HepG2 (cell line): ENCODE results near the gene FASTKD2. TPM values are rescaled to one million over a fixed set of nuclear protein-coding genes. Genes with fewer than 3 reads are reported as not detected.

Source experiments
- BRD4 ChIP-seq: sonication (generic); formaldehyde crosslinking; IDR thresholded peaks from 2 replicates; pipeline ENCODE4 v1.4.0; 2020; ENCODE audit warnings: missing genetic modification reagents
- CREB1 ChIP-seq, 2 experiments: fragments of 450-650 bp in 1 of 2; IDR thresholded peaks; 2 replicates each; pipeline ENCODE4 v1.6.1; 2016 to 2017; ENCODE audit warnings: control low read depth in 1 of 2, mild to moderate bottlenecking in 1 of 2, missing compliant biosample characterization in 1 of 2, missing genetic modification characterization in 1 of 2
- DMAP1 ChIP-seq: IDR thresholded peaks from 2 replicates; pipeline ENCODE4 v1.6.1; 2016
- ETV6 ChIP-seq: sonication (generic); formaldehyde crosslinking; conservative IDR thresholded peaks from 2 replicates; pipeline ENCODE4 v1.4.0; 2020; ENCODE audit warnings: missing genetic modification reagents
- FOXA3 ChIP-seq: IDR thresholded peaks from 2 replicates; pipeline ENCODE4 v1.6.1; 2016; ENCODE audit warnings: missing genetic modification reagents, missing compliant biosample characterization
- JUN ChIP-seq: sonication (generic); formaldehyde crosslinking; IDR thresholded peaks from 2 replicates; pipeline ENCODE4 v1.4.0; 2020; ENCODE audit warnings: mild to moderate bottlenecking, missing genetic modification reagents
- LRRFIP1 ChIP-seq: sonication (generic); formaldehyde crosslinking; conservative IDR thresholded peaks from 2 replicates; pipeline ENCODE4 v1.4.0; 2020; ENCODE audit warnings: missing genetic modification reagents
- MEIS2 ChIP-seq: sonication (generic); formaldehyde crosslinking; IDR thresholded peaks from 2 replicates; pipeline ENCODE4 v1.9.0; 2021; ENCODE audit warnings: mild to moderate bottlenecking, missing genetic modification reagents
- MLX ChIP-seq: IDR thresholded peaks from 2 replicates; pipeline ENCODE4 v1.6.1; 2016
- SIN3B ChIP-seq: fragments of 150-350 bp; IDR thresholded peaks from 2 replicates; pipeline ENCODE4 v1.6.1; 2014; ENCODE audit warnings: low read length
- TCF12 ChIP-seq, 2 experiments: fragments of 450-650 bp in 1 of 2; sonication (generic) in 1 of 2; formaldehyde crosslinking in 1 of 2; IDR thresholded peaks; 2 replicates each; pipeline versions ENCODE4 v1.6.1 to v1.8.0; 2017 to 2022; ENCODE audit warnings: antibody characterized with exemption in 1 of 2, mild to moderate bottlenecking in 1 of 2, missing genetic modification reagents in 1 of 2, moderate library complexity in 1 of 2
- TEF ChIP-seq: sonication (generic); formaldehyde crosslinking; IDR thresholded peaks from 2 replicates; pipeline ENCODE4 v1.5.0; 2020; ENCODE audit warnings: missing genetic modification reagents
- ZBTB3 ChIP-seq: sonication (generic); formaldehyde crosslinking; IDR thresholded peaks from 2 replicates; pipeline ENCODE4 v1.4.0; 2020; ENCODE audit warnings: low read depth, mild to moderate bottlenecking, moderate library complexity, missing genetic modification reagents, borderline replicate concordance
- ZNF460 ChIP-seq: sonication (generic); formaldehyde crosslinking; IDR thresholded peaks from 2 replicates; pipeline ENCODE4 v1.5.1; 2020; ENCODE audit warnings: missing genetic modification reagents, mild to moderate bottlenecking, borderline replicate concordance
- polyA plus RNA-seq, 8 experiments: library from polyadenylated mRNA; depleted of rRNA in 3 of 8; stranded (reverse) in 7 of 8; unstranded in 1 of 8; fragments of >200 nt; fragmentation: Illumina TruSeq in 4 of 8; extraction: Trizol in 4 of 8; gene quantifications; 2 replicates each; pipeline versions ENCODE4 v1.2.1 to v1.2.3, GENCODE V29; 2011 to 2016; ENCODE audit warnings: low read depth in 4 of 8, missing spikeins in 1 of 8, mixed read lengths in 1 of 8; ENCODE audit not compliant: insufficient read depth in 1 of 8
- total RNA-seq, 5 experiments: library from RNA; depleted of rRNA; stranded (reverse); fragments of >200 nt; fragmentation: Illumina TruSeq; extraction: Trizol; gene quantifications; 2 replicates each; pipeline ENCODE4 v1.2.3, GENCODE V29; 2016; ENCODE audit warnings: low read depth in 1 of 5
- TF ChIP-seq, protein P1 (sequence below): IDR thresholded peaks from 2 replicates; pipeline ENCODE4 v1.6.1; 2012; ENCODE audit warnings: low read length, improper control_type of control experiment
- TF ChIP-seq, protein P2 (sequence below): sonication (generic); formaldehyde crosslinking; IDR thresholded peaks from 2 replicates; pipeline ENCODE4 v1.4.0; 2020; ENCODE audit warnings: missing genetic modification reagents, borderline replicate concordance

FASTKD2 gene
- total and polyA plus RNA-seq, 2 of the 13 experiments (the other 11 are each of a cell fraction or from before 2014, with no cell fraction given): 41.1 to 77.8 TPM

DNA sequence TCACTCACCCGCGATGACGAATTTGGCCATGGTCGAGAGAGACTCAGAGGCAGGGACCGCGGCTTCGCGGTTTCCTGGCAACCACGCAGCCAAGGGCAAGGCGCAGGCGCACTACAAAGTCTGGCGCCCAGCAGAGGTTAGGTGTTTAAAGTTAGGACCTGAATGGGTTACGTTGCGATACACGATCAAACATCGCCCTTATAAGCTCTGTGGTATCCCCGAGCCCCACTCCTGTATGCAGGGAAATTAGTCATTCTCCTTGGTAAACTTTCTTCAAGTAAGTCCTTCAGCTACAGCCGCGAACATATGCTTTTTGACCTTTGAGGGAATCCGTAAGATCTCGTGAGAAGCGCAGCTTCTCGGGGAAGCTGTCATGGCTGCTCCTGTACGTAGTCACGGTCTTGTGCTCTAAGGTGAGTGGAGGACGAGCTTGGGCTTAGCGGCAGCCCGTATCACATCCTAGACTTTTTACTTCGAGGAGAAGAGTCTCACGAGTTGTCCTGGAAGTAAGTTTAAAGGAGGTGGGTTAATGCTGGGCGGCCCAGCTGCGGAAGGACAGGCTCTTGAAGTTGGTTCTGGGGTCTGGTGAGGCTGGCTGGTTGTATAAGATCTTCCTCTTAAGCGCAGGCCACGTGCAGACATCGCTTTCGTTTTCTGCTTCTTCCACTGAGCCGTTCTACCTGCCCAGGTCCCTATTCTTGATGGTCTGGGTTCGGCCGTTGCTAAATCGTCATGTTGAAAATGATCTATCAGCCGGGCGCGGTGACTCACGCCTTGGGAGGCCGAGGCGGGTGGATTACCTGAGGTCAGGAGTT is at the start of gene FASTKD2, which contains the start of gene MDH1B (continued):
- TF ChIP-seq BRD4 (CRISPR knock-in tag) (peak; percentile 79), ZNF460 (CRISPR knock-in tag) (no peak), MLX (CRISPR knock-in tag) (peak; percentile 62), ETV6 (CRISPR knock-in tag) (no peak; the same call in 1 of the 2 replicates), MEIS2 (CRISPR knock-in tag) (no peak), SIN3B (peak; percentile 91; the same call in 1 of the 2 replicates), TCF12 (IDR thresholded peaks at IDR 0.05) (no peak), TCF12 (CRISPR knock-in tag; IDR thresholded peaks at IDR 0.05) (0 out of 2 replicates have a peak, but pooled peaks have one; percentile 67), FOXA3 (CRISPR knock-in tag) (peak; percentile 70), TEF (peak; percentile 95), JUN (CRISPR knock-in tag) (peak; percentile 16; the same call in 1 of the 2 replicates), ZBTB3 (CRISPR knock-in tag) (peak; percentile 78; the same call in 1 of the 2 replicates), DMAP1 (CRISPR knock-in tag) (peak; percentile 98), LRRFIP1 (CRISPR knock-in tag) (no peak), CREB1 (IDR thresholded peaks at IDR 0.05) (peak; percentile 50), CREB1 (CRISPR knock-in tag; IDR thresholded peaks at IDR 0.05) (peak; percentile 84)
- TF ChIP-seq, protein P1, sequence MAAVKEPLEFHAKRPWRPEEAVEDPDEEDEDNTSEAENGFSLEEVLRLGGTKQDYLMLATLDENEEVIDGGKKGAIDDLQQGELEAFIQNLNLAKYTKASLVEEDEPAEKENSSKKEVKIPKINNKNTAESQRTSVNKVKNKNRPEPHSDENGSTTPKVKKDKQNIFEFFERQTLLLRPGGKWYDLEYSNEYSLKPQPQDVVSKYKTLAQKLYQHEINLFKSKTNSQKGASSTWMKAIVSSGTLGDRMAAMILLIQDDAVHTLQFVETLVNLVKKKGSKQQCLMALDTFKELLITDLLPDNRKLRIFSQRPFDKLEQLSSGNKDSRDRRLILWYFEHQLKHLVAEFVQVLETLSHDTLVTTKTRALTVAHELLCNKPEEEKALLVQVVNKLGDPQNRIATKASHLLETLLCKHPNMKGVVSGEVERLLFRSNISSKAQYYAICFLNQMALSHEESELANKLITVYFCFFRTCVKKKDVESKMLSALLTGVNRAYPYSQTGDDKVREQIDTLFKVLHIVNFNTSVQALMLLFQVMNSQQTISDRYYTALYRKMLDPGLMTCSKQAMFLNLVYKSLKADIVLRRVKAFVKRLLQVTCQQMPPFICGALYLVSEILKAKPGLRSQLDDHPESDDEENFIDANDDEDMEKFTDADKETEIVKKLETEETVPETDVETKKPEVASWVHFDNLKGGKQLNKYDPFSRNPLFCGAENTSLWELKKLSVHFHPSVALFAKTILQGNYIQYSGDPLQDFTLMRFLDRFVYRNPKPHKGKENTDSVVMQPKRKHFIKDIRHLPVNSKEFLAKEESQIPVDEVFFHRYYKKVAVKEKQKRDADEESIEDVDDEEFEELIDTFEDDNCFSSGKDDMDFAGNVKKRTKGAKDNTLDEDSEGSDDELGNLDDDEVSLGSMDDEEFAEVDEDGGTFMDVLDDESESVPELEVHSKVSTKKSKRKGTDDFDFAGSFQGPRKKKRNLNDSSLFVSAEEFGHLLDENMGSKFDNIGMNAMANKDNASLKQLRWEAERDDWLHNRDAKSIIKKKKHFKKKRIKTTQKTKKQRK: no peak
- TF ChIP-seq, protein P2, sequence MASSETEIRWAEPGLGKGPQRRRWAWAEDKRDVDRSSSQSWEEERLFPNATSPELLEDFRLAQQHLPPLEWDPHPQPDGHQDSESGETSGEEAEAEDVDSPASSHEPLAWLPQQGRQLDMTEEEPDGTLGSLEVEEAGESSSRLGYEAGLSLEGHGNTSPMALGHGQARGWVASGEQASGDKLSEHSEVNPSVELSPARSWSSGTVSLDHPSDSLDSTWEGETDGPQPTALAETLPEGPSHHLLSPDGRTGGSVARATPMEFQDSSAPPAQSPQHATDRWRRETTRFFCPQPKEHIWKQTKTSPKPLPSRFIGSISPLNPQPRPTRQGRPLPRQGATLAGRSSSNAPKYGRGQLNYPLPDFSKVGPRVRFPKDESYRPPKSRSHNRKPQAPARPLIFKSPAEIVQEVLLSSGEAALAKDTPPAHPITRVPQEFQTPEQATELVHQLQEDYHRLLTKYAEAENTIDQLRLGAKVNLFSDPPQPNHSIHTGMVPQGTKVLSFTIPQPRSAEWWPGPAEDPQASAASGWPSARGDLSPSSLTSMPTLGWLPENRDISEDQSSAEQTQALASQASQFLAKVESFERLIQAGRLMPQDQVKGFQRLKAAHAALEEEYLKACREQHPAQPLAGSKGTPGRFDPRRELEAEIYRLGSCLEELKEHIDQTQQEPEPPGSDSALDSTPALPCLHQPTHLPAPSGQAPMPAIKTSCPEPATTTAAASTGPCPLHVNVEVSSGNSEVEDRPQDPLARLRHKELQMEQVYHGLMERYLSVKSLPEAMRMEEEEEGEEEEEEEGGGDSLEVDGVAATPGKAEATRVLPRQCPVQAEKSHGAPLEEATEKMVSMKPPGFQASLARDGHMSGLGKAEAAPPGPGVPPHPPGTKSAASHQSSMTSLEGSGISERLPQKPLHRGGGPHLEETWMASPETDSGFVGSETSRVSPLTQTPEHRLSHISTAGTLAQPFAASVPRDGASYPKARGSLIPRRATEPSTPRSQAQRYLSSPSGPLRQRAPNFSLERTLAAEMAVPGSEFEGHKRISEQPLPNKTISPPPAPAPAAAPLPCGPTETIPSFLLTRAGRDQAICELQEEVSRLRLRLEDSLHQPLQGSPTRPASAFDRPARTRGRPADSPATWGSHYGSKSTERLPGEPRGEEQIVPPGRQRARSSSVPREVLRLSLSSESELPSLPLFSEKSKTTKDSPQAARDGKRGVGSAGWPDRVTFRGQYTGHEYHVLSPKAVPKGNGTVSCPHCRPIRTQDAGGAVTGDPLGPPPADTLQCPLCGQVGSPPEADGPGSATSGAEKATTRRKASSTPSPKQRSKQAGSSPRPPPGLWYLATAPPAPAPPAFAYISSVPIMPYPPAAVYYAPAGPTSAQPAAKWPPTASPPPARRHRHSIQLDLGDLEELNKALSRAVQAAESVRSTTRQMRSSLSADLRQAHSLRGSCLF (CRISPR knock-in tag): peak; percentile 83; the same call in 1 of the 2 replicates
